ENCODE results near the gene RCAN2. TPM values are rescaled to one million over a fixed set of nuclear protein-coding genes. Genes with fewer than 3 reads are reported as not detected.
"Not testable (repeated sequence)": the region's sequence is repeated elsewhere in the genome, so short reads cannot be mapped to it uniquely, and the experiment has no call there.

The RCAN2 gene
- total RNA-seq, 1 donor from 2014 or later, result 1.9 TPM

DNA sequence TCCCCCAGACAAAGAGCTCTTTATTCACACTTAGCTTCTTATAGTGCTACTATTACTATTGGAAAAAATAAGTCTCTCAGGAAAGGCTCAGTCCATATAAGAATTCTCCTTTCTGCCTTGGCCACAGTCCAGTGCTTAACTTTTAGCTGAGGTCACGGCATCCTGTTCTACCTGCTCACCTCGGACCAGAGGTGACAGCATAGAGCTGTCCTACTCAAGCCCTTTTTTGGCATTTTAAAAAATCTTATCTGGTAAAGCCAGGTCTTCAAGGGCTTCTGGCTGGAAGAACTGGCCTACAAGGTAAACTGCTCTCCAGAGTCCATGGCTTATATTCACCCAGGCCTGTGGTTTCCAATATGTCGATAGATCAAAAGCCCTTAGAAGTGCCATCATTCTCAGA lies 109.7 kb downstream of the RCAN2 start:
- DNase-seq, result no peak

DNA sequence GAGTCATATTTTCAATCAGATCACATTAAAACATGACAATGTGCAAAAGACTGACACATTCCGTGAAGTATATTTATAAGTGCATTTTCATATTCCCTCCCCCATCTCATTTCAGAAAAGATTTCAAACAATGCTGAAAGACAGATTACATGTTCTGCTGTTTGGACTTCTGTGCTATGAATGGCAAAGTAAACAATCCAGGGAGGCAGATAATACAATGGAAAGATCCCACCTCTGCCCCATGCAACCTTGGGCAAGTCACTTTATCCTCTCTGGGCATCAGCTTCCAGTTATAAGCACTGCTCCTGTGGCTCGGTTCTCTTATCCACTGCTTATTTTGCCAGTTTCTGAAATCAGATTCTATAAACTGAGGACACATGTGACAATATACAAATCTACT lies 110.2 kb downstream of the RCAN2 start:
- no peak for DNase-seq

DNA sequence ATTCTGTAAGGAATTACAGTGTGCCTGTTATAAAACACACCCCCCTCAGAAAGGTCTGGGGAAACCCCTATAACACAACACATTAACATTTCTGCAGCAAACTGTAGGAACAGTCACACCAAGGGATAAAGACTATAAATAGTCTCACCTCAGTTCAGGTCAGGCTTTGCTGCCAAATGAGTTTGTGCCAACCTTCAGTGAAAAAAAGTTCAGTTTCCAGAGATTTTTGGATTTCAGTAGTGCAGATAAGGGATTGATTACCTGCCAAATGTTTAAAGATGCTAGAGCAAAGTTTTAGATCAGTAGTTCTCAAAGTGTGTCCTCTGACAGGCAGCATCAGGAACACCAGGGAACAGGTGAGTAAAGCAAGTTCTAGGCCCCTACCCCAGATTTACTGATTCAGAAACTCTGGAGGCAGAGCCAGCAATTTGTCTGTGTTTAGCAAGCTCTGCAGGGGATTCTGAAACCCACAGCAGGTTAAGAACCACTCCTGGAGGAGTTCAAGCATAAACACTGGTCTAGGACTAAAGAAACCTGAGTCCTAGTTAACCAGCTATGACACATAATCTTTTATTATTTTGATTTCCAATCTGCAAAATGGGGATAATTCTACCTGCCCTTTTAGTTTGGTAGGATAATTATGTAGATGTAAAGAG lies 111.0 kb downstream of the RCAN2 start:
- no peak for DNase-seq

DNA sequence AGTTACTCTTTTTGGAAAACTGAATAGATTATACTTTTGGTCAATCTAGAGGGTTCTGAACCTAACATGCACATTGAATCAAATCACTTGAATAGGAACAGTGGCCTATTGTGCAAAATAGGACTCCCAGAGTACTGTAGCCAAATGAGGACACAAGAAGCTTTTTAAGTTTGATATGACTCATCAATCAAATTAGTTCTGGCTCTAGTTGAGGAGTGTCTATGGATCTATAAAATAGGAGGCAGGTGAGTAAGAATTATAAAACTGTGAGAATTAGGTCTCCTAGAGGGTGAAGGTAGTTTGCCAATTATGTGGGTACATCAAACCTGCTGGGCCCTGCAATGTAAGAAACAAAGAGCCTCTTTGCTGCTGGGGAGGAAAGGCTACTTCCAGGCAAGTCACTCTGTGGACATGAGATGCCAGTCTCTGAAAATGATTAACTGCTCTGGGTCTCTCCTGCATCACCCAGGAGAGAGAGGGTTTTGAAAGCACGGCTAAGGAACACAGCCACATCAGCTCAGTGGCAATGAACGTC lies 112.3 kb downstream of the RCAN2 start:
- DNase-seq, result no peak

DNA sequence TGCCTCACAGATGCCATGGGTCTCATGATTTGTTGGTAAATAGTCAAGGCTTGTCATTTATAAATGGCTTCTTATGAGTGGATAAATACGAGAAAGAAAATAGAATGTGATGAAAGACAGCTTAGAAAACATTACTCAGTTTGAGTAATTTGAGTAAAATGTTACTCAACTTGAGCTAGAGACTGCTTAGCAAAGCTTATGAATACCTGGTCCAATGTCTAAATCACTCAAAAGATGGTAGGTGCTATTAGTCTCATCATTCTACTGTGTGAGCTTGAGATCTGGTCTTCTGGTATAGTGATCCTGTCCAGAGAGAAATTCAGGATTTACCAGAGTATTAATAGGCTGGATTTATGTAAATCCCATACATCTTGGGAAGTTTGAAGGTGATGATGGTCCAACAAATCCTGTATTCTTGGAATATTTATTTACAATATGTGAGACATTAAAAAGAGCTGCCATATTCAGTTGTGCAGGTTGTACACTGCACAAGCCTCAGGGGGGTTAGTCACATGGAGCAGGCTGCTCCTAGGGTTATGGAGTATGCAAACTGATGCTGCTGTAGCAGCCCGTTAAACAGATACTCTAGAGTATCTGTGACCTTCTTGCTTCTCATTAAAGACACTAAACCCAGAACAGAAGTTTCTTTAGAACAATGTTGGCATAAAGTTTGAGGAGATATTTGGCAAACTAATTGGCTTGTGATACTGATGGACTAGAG lies 112.9 kb downstream of the RCAN2 start:
- DNase-seq, result no peak

DNA sequence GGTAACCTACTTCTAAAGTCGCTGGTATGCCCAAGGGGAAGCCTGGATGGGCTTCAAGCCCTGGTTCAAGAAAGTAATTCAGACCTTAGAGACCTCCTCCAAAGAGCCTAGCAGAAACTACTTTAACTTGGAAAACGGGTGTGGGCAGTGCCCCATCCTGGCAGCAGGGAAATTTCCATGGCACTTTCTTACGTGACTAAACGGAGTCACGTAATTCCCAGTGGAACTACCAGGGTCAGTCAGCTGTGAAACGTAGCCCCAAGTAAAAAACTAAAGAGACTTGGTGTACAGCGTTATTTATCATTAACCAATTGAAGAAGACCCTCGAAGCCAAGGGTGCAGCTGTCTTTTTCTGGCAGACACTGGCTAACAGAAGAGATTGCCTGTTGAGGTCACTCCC lies 114.0 kb downstream of the RCAN2 start:
- DNase-seq, result no peak

DNA sequence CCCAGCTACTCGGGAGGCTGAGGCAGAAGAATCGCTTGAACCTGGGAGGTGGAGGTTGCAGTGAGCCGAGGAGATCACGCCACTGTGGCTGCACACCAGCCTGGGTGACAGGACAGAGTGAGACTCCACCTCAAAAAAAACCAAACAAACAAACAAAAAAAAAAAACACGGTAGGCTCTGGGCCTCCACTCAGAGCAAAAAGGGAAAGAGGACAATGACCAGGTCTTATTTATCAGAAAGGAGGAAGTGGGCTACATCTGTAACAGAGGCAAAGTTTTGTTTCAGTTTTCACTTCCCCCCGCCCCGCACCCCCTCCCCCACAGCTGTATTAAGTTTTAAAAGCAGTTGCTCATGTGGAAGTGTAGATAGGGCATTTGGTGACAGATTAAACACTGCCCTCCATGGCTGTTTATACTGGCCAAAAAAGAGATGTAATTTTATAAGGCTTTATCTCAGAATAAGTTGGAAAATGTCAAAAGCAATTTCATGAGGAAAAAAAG lies 114.6 kb downstream of the RCAN2 start:
- DNase-seq, result no peak

DNA sequence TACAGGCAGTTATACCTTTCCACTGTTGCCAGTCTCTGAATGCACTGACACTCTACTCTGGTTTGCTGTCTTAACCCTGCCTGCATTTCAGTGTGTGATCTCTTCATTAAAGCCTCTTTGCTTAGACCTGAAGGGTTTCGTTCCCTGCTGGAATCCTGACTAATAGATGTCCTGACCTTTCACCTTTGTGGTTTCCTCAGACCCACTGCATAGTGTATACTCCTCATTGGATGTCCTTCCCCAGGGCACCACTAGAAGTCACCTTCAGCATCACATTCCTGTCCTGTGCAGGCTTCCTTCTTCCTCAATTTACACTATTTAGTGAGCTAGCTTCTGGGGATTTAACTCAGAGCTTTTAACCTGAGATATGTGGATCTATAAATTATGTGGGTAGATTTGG lies 120.6 kb downstream of the RCAN2 start:
- no peak for DNase-seq

DNA sequence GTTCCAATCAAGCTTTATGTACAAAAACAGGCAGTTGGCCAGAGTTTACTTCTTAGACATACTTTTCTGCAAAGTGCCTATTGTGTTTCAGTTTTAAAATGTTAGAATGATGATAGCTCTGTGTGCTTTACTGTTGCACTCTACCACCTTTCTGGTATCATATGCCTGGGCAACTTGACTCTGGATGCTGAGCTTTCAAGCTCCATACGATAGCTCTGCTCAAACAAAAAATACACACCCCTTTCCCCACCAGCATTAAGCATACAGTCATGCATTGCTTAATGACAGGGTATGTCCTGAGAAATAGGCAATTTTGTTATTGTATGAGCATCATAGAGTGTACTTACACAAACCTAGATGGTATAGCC lies 123.1 kb downstream of the RCAN2 start:
- no peak for DNase-seq

DNA sequence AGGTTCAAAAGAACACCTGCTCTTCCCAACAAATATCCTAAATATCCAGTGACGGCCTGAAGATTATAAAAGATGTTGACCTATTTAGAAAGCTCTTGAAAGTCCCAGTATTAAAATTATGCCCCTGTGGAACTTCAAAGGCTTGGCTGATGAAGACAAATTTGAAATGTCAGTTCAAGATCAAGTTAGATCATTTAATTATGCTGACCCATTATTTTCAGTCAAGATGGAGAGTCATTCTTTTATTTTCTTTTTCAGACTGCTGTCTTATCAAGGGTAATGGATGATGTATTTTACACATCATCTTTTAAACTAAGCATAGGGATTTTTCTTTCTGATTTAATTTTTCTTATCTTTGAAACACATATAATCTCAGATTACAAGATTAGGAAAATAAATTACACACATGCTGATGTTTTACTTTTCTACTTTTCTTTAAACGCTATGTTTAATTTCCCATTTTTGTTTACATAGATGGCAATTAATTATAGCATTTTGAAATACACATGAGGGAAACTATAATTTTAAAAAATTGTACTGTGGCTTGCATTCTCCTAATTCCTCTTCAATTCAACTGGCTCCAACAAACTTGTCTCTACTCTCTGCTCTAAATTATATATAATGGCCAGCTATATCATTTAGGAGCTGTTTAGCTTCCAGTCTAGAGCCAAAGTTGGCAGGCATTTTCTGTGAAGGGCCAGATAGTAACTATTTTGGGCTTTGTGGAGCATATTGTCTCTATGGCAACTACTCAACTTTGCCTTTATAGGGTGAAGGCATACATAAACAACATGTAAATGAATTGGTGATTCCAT lies 123.7 kb downstream of the RCAN2 start:
- DNase-seq, result no peak

DNA sequence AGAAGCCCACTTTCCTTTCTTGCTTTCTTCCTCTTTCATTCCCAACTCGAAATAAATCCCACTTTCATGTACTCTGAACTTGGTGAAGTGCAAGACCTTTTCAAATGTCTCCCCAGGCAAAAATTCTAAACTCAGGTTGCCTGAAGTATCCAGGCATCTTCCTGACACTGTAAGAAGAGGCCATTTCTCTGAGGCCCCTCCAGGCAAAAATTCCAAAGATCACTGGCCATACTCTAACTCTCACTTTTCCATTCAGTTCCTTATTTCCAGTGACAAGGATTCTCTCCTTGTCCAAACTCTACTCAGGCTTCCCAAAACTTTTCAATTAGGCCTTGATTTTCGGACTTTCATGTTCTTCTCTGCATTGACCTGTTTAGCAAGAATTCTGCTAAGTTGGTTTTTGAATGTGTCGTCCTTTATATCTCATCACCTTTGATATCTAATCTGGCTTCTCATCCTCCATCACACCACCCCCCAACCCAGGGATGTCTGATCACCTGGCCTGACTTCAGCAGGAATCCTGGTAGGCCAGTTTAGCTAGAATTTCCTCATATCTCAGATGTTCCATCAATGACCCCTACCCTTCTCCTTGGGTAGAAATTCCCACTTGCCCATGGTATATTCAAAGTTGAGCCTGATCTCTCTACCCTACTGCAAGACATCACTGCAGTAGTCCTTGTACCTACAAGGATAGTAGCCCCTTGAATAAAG lies 124.9 kb downstream of the RCAN2 start:
- no peak for DNase-seq

DNA sequence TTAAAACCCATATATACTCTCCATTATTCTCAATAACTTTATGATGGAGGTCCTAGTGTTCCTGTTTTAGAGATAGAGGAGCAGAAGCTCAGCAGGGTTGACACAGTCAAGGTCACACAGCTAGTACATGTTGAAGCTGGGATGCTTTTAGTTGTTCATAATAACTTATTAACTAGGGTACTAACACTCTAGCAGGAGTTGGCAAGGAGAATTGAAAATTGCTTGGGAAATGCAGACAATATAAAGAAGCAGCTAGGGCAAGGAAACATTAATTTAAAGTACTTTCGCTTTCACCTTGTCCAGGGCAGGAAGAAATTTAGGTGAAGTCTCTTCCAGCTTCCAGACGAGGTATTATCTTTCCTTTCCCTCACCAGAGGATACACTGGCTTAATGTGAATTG lies 133.7 kb downstream of the RCAN2 start:
- no peak for DNase-seq

DNA sequence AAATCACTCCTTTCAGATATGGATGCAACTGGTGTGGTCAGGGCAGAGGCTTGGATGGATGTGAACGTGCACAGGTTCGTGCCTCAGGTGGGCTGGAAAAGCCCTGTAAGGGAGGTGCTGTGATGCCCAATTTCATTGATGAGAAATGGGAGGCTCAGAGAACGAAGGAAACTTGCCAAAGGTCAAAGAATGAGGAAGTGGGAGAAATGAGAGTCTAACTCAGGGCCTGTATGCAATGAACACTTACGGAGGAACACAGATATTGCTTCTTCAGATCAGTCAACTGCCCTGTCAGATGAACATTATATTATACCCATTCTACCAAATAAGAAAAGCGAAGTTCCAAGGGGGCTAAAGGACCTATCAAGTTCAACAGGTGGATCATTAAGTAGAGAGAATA lies 134.7 kb downstream of the RCAN2 start:
- no peak for DNase-seq

DNA sequence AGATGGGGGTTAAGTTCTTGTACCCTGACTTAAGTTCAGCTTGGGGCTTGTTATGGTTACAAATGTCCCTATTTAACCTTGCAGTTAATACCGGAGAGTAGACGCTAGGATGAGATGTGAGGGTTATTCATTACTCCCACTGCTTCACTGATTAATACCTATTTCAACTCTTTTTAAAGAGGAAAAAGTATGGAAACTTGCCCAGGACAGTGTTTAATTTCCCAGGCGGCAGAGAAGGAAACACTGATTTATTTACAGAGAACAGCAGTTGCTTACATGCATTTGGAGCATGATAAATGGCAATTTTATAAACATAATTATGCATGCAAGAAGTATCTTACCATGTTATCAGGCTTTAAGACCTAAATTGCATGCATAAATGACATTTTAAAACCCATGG lies 137.7 kb downstream of the RCAN2 start:
- DNase-seq, result no peak

DNA sequence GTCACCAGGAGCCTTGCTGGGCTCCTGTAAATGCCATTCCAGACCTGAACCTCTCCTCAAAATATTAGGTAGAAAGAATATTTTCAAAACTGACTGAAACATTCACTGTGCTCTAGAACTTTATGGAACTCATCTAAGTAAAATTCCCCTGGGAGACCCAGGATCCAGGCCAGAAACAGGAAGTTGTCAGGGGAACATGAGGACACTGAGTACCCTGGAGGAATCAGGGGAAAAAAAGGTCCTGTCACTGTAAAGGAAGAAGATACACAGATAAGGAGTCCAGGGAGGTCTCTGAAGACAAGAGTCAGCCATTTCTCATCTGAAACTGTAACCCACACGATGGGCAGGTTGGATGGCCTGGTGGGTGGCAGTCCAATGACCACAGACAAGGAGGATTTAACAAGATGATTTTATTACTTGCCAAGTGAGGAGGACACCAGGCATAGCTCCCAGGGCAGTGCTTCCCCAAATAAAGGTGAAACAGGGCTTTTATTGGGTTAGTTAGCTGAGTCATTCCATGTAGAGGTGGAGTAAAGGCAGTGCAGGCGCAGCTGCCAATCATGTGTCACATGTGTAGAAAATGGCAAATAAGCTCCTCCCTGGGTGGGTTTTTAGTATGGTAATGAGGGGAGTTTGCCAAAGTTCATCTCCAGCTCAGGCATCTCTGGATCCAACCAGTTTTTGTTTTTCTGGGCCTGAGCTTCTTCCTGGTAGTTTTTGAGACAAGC lies 138.5 kb downstream of the RCAN2 start:
- DNase-seq, result no peak

DNA sequence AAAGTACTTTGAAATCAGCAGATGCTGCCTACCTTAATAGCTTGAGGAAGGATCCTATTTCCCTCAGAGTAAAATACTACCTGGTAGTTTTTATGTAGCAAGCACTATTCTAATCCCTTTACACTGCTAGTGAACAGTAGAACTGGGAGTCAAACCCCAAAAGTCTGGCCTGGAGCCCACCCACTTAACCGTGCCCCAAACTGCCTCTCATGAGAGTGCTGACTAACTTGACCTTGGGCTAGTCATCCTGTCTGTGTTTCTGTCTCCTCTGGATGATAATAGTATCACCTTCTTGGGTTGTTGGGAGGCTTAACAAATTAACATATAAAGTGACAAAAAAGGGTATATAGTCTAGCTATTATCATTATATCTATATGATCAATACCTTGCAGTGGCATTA lies 140.5 kb downstream of the RCAN2 start:
- no peak for DNase-seq

DNA sequence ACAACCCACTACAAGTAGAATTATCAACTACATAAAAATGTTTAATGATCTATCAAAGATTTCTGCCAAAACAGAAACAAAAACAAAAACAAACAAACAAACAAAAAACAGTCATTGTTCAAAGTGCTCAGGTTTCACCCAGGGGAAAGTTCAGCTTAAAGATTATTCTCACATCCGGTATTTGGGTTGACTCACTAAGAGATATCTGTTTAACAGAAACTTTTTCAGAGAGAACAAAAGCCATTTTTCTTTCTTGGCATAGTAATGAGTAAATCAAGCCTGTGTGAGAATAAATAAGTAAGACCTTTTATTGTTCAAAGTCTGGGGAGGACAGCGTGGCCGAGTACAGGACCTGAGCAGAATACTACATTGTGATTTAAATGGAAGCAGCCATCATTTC lies 143.6 kb downstream of the RCAN2 start:
- DNase-seq, result no peak

DNA sequence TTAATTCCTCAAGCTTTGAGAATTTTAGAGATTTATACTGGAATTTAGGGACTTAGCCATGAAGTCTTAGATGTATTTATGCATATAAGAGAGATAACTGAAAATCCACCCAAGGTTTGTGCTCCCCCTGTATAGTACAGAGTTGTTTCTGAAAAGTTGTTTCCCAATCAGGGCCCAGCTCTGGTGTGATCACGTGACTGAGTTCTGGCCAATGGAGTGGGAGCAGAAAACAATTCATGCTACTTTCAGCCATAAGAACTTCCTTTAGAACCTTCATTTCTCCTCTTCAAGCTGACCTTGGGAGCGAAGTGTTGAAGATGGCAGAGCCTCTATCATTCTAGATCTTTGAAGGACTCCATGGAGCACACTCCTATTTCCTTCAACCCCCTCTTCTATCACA lies 151.0 kb downstream of the RCAN2 start:
- DNase-seq, result no peak

DNA sequence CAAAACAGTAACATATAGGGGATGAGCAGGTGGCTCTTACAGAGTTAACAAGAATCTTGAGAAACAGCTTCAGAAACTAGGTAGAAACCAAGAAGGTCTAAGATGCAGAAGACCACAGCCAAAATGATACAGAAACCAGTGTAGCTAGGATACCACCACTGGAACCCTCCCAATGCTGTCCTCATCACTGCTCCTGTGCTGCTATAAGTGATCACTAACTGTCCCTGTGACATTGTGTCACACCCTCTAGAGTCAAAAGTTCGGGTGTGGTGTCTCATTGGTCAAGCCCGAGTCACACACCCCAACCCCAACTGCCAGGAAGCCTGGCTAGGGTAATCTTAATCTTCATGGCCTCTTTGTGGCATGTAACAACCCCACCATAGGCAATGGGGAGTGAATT lies 153.1 kb downstream of the RCAN2 start:
- DNase-seq, result no peak

DNA sequence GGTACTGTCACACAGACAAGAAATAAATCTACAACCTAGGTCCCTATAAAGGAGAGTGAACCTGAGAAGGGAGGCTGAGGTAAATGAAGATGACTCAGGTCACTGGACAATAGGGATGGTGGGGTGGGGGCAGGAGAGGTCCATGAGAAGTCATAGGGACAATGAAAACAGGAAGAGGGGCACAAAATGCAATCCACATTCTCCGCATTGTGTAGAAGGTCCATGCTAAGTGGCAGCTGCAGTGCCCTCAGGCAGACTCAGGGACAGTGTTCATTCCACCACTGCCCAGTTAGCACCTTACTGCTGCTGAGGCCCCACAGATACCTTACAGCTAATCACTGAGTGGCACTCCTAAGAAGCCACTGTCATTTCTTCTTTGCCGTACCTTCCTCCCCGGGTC lies 156.8 kb downstream of the RCAN2 start:
- no peak for DNase-seq

DNA sequence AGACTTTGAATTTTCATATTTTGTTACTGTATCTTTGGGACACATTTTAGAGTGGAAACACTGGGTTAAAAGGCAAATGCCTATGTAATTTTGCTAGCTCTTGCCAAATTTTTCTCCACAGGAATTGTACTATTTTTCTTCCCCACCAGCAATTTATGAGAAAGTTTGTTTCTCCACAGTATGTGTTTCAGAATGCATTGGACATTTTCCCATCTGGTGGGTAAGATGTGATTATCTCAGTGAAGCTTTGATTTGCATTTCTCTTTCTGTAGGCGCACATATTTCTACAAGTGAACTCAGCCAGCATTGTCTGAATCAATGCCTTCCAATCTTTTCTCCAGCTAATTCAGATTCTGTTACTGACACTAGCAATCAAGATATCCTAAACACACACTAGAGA lies 157.8 kb downstream of the RCAN2 start:
- DNase-seq, result no peak

DNA sequence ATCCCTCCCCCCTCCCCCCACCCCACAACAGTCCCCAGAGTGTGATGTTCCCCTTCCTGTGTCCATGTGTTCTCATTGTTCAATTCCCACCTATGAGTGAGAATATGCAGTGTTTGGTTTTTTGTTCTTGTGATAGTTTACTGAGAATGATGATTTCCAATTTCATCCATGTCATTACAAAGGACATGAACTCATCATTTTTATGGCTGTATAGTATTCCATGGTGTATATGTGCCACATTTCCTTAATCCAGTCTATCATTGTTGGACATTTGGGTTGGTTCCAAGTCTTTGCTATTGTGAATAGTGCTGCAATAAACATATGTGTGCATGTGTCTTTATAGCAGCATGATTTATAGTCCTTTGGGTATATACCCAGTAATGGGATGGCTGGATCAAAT lies 158.8 kb downstream of the RCAN2 start:
- not testable (repeated sequence) for DNase-seq

Measured in skin of body (tissue), 2 donors.